Esophagus squamous epithelium (tissue), 4 donors: Measurements from ENCODE around the gene EPB41L4A.

Experiments
- POLR2A ChIP-seq, 4 donors: fragments of 450-650 bp; IDR thresholded peaks; one replicate each; pipeline ENCODE4 v1.6.1; 2017; ENCODE audit warnings: antibody characterized with exemption in 4 of 4, mild to moderate bottlenecking in 4 of 4, moderate library complexity in 3 of 4
- TF ChIP-seq, protein P1 (sequence below), 6 experiments: fragments of 450-650 bp in 4 of 6; fragments of 200-600 bp in 2 of 6; sonication (generic) in 2 of 6; IDR thresholded peaks; one replicate each; pipeline ENCODE4 v1.5.1; 2016 to 2019; ENCODE audit warnings: antibody characterized with exemption in 6 of 6, mild to moderate bottlenecking in 4 of 6, moderate library complexity in 4 of 6

- TF ChIP-seq POLR2A (IDR thresholded peaks at IDR 0.05), result no peak
- TF ChIP-seq, protein P1, sequence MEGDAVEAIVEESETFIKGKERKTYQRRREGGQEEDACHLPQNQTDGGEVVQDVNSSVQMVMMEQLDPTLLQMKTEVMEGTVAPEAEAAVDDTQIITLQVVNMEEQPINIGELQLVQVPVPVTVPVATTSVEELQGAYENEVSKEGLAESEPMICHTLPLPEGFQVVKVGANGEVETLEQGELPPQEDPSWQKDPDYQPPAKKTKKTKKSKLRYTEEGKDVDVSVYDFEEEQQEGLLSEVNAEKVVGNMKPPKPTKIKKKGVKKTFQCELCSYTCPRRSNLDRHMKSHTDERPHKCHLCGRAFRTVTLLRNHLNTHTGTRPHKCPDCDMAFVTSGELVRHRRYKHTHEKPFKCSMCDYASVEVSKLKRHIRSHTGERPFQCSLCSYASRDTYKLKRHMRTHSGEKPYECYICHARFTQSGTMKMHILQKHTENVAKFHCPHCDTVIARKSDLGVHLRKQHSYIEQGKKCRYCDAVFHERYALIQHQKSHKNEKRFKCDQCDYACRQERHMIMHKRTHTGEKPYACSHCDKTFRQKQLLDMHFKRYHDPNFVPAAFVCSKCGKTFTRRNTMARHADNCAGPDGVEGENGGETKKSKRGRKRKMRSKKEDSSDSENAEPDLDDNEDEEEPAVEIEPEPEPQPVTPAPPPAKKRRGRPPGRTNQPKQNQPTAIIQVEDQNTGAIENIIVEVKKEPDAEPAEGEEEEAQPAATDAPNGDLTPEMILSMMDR (IDR thresholded peaks at IDR 0.05), result no peak
Measured at GRCh38 chr5:112183874-112184273, 235.2 kb downstream of the EPB41L4A start.
